HEK293T (cell line): ENCODE data around the gene ERC1.

ENCODE experiments used
- CTCF ChIA-PET: fragments of 350-600 bp; formaldehyde crosslinking; extraction: SDS; loops from one replicate; lab custom pipeline; 2021; ENCODE audit warnings: antibody characterized with exemption, inconsistent platforms; lab: Yijun Ruan, JAX
- POLR2A ChIA-PET: fragments of 350-600 bp; formaldehyde crosslinking; extraction: SDS; loops from one replicate; lab custom pipeline; 2020; ENCODE audit warnings: antibody characterized with exemption, inconsistent platforms; lab: Yijun Ruan, JAX
- DNase-seq: peaks from one replicate; pipeline ENCODE4 v3.0.0; 2012; ENCODE audit warnings: mixed read lengths; ENCODE audit errors: extremely low spot score
- ARNT ChIP-seq: fragments of 450-650 bp; IDR thresholded peaks from 2 replicates; pipeline ENCODE4 v1.6.1; 2017; ENCODE audit warnings: mild to moderate bottlenecking
- BHLHE40 ChIP-seq: fragments of 450-650 bp; IDR thresholded peaks from 2 replicates; pipeline ENCODE4 v1.6.1; 2016; ENCODE audit warnings: mild to moderate bottlenecking, moderate library complexity, borderline replicate concordance
- CTBP1 ChIP-seq: fragments of 450-650 bp; IDR thresholded peaks from 2 replicates; pipeline ENCODE4 v1.6.1; 2016; ENCODE audit warnings: borderline replicate concordance
- ELF4 ChIP-seq: fragments of 450-650 bp; IDR thresholded peaks from 2 replicates; pipeline ENCODE4 v1.6.1; 2017; ENCODE audit warnings: antibody characterized with exemption
- FOXA1 ChIP-seq: fragments of 450-650 bp; IDR thresholded peaks from 2 replicates; pipeline ENCODE4 v1.6.1; 2016; ENCODE audit warnings: mild to moderate bottlenecking
- FOXK2 ChIP-seq: fragments of 450-650 bp; IDR thresholded peaks from 2 replicates; pipeline ENCODE4 v1.6.1; 2016; ENCODE audit warnings: mild to moderate bottlenecking
- FOXM1 ChIP-seq: fragments of 450-650 bp; IDR thresholded peaks from 2 replicates; pipeline ENCODE4 v1.6.1; 2017; ENCODE audit warnings: mild to moderate bottlenecking, borderline replicate concordance
- HDGF ChIP-seq: fragments of 450-650 bp; IDR thresholded peaks from 2 replicates; pipeline ENCODE4 v1.6.1; 2017; ENCODE audit warnings: antibody characterized with exemption, borderline replicate concordance
- L3MBTL2 ChIP-seq: fragments of 450-650 bp; conservative IDR thresholded peaks from 2 replicates; pipeline ENCODE4 v1.6.1; 2016; ENCODE audit warnings: mild to moderate bottlenecking
- LEF1 ChIP-seq: fragments of 450-650 bp; IDR thresholded peaks from 2 replicates; pipeline ENCODE4 v1.6.1; 2017; ENCODE audit warnings: mild to moderate bottlenecking, borderline replicate concordance
- NFRKB ChIP-seq: fragments of 450-650 bp; IDR thresholded peaks from 2 replicates; pipeline ENCODE4 v1.6.1; 2016; ENCODE audit warnings: mild to moderate bottlenecking, moderate library complexity
- PKNOX1 ChIP-seq: fragments of 450-650 bp; IDR thresholded peaks from 2 replicates; pipeline ENCODE4 v1.6.1; 2016
- SP1 ChIP-seq: fragments of 450-650 bp; IDR thresholded peaks from 2 replicates; pipeline ENCODE4 v1.6.1; 2017
- SUZ12 ChIP-seq: fragments of 450-650 bp; IDR thresholded peaks from 2 replicates; pipeline ENCODE4 v1.6.1; 2016; ENCODE audit warnings: mild to moderate bottlenecking
- TARDBP ChIP-seq: fragments of 450-650 bp; IDR thresholded peaks from 2 replicates; pipeline ENCODE4 v1.6.1; 2016
- ZNF384 ChIP-seq: fragments of 450-650 bp; IDR thresholded peaks from 2 replicates; pipeline ENCODE4 v1.6.1; 2016

The ERC1 gene

GRCh38 chr12:1448336-1448735 is 457.3 kb downstream of the ERC1 start:
- no peak for TF ChIP-seq TARDBP
- no peak for TF ChIP-seq FOXK2
- TF ChIP-seq CTBP1: no peak
- TF ChIP-seq LEF1: no peak
- no peak for TF ChIP-seq PKNOX1
- no peak for TF ChIP-seq FOXA1
- no peak for TF ChIP-seq L3MBTL2
- TF ChIP-seq HDGF: no peak
- TF ChIP-seq SP1: no peak
- no peak for TF ChIP-seq BHLHE40
- no peak for TF ChIP-seq FOXM1
- TF ChIP-seq ZNF384: no peak
- DNase-seq: no peak
- ChIA-PET CTCF (no interaction called here), POLR2A (interaction anchor here (0.7 kb wide), 1 partner anchor 48 kb away, joined by 3 read pairs; no protein-coding TSS in a partner anchor)

- POLR2A ChIA-PET: no interaction called here
- CTCF ChIA-PET: no interaction called here
- no peak for DNase-seq
- TF ChIP-seq NFRKB (no peak), ELF4 (no peak)
These were observed 462.8 kb downstream of the ERC1 start for GRCh38 chr12:1453810-1454209.

- ChIA-PET POLR2A (no interaction called here), CTCF (no interaction called here)
- DNase-seq: no peak
- TF ChIP-seq PKNOX1: no peak
- TF ChIP-seq ZNF384: no peak
- TF ChIP-seq FOXA1: no peak
- no peak for TF ChIP-seq SUZ12
- TF ChIP-seq HDGF: no peak
- no peak for TF ChIP-seq ARNT
- no peak for TF ChIP-seq CTBP1
- no peak for TF ChIP-seq ELF4
- no peak for TF ChIP-seq FOXK2
- no peak for TF ChIP-seq L3MBTL2
- TF ChIP-seq SP1: no peak
- no peak for TF ChIP-seq FOXM1
- TF ChIP-seq NFRKB: no peak
- no peak for TF ChIP-seq BHLHE40
- no peak for TF ChIP-seq LEF1
- no peak for TF ChIP-seq TARDBP
These were observed 465.9 kb downstream of the ERC1 start for GRCh38 chr12:1456885-1457284.

- no peak for TF ChIP-seq SP1
- TF ChIP-seq ZNF384: no peak
- TF ChIP-seq L3MBTL2: no peak
- TF ChIP-seq ARNT: no peak
- ChIA-PET CTCF (interaction anchor here (1.4 kb wide), 1 partner anchor 340 kb away, joined by 3 read pairs; no protein-coding TSS in a partner anchor), POLR2A (no interaction called here)
- no peak for DNase-seq
These were observed 466.9 kb downstream of the ERC1 start for GRCh38 chr12:1457901-1458300.

GRCh38 chr12:1459339-1459738 is 468.3 kb downstream of the ERC1 start:
- POLR2A ChIA-PET: no interaction called here
- CTCF ChIA-PET: interaction anchor here (1.4 kb wide), 1 partner anchor 341 kb away, joined by 3 read pairs; no protein-coding TSS in a partner anchor
- TF ChIP-seq SUZ12 (no peak), ARNT (no peak), BHLHE40 (no peak), LEF1 (no peak), PKNOX1 (no peak), FOXK2 (no peak), ELF4 (no peak)
- DNase-seq: no peak

- POLR2A ChIA-PET: no interaction called here
- CTCF ChIA-PET: no interaction called here
- no peak for TF ChIP-seq FOXM1
- TF ChIP-seq PKNOX1: no peak
- no peak for TF ChIP-seq HDGF
- no peak for TF ChIP-seq L3MBTL2
- no peak for TF ChIP-seq FOXA1
- TF ChIP-seq BHLHE40: no peak
- no peak for TF ChIP-seq SUZ12
- no peak for TF ChIP-seq LEF1
- TF ChIP-seq TARDBP: no peak
- no peak for TF ChIP-seq FOXK2
- TF ChIP-seq ZNF384: no peak
- no peak for TF ChIP-seq ELF4
- TF ChIP-seq SP1: no peak
- no peak for TF ChIP-seq ARNT
- TF ChIP-seq NFRKB: no peak
- no peak for DNase-seq
These were observed 472.3 kb downstream of the ERC1 start for GRCh38 chr12:1463073-1463905.
